ENCODE results near the gene CDH13. TPM values are rescaled to one million over a fixed set of nuclear protein-coding genes. Genes with fewer than 3 reads are reported as not detected.

CDH13 gene
- total and polyA plus RNA-seq, 9 of the 15 experiments (the other 6 are each of a cell fraction or from before 2014, with no cell fraction given) = 0.03 TPM; not detected in 8

GRCh38 chr16:83224642-83225041 is 597.9 kb downstream of the CDH13 start:
- in situ Hi-C loops (cut with MboI) = no loop called here

GRCh38 chr16:83227336-83227735 is 600.6 kb downstream of the CDH13 start:
- H3K36me3 ChIP-seq (ENCODE audit: control insufficient read depth, insufficient read depth, low read length) = no peaks in the 10 kb centered on the region
- no peaks in the 10 kb centered on the region for H3K4me1 ChIP-seq (replicated peaks in 1 of 2; ENCODE audit: control insufficient read depth in 2 of 2, insufficient read depth in 2 of 2, low read length in 2 of 2)
- BruUV-seq (replicated peaks) = no TSS peak
- no peaks in the 10 kb centered on the region for H3K9me1 ChIP-seq (ENCODE audit: control insufficient read depth, insufficient read depth, low read length)
- no peaks in the 10 kb centered on the region; a peak in 1 of 5 replicates for H3K27me3 ChIP-seq (ENCODE audit: control insufficient read depth in 2 of 2, insufficient read depth in 2 of 2, low read length in 2 of 2)
- ChIA-PET POLR2A (no interaction called here), CTCF (ENCODE audit: low intra/inter-chr PET ratio) (no interaction called here)
- H4K20me1 ChIP-seq (replicated peaks; ENCODE audit: control insufficient read depth, insufficient read depth, low read length) = no peaks in the 10 kb centered on the region
- 0% methylated on average over 6 of the region's 6 CpGs for WGBS (ENCODE audit: insufficient coverage, low coverage, missing lambda C conversion rate)
- no peaks in the 10 kb centered on the region for H3K79me2 ChIP-seq (ENCODE audit: control insufficient read depth, insufficient read depth, low read length)
- H3K4me2 ChIP-seq (ENCODE audit: insufficient read depth, low read length) = no peak overlapping the region
- intact Hi-C loops (cut with micrococcal nuclease) (no loop called here), in situ Hi-C loops (cut with MboI) (no loop called here)
- no peak overlapping the region for H3K27ac ChIP-seq (ENCODE audit: extremely low read depth, low read depth, low read length)
- TF ChIP-seq FIP1L1 (IDR thresholded peaks at IDR 0.05; ENCODE audit: low read depth, low read length, poor library complexity, severe bottlenecking) (no peak), TRIM28 (IDR thresholded peaks at IDR 0.05) (no peak), L3MBTL2 (IDR thresholded peaks at IDR 0.05) (no peak), ZNF41 (CRISPR knock-in tag; conservative IDR thresholded peaks at IDR 0.05) (no peak), ZNF395 (CRISPR knock-in tag; IDR thresholded peaks at IDR 0.05) (no peak), HBP1 (CRISPR knock-in tag; IDR thresholded peaks at IDR 0.05) (no peak), SMARCB1 (IDR thresholded peaks at IDR 0.05; ENCODE audit: insufficient read length, low read depth) (no peak), MTF1 (CRISPR knock-in tag; IDR thresholded peaks at IDR 0.05; ENCODE audit: borderline replicate concordance) (no peak), KDM2B (CRISPR knock-in tag; IDR thresholded peaks at IDR 0.05) (no peak), NCOA1 (IDR thresholded peaks at IDR 0.05; ENCODE audit: low read depth) (no peak)
- no peak overlapping the region for H3K9ac ChIP-seq (ENCODE audit: insufficient read depth in 1 of 2, low read depth in 2 of 2, low read length in 2 of 2)
- DNase-seq (ENCODE audit: extremely low read depth in 1 of 4, low spot score in 3 of 4) (no peak), ATAC-seq (no peak), FAIRE-seq (no peak)
- H2AFZ ChIP-seq (ENCODE audit: low read depth, low read length) = no peak overlapping the region
- H3K9me3 ChIP-seq (replicated peaks; ENCODE audit: control insufficient read depth, insufficient read depth, low read depth, low read length) = no peaks in the 10 kb centered on the region
- no peak overlapping the region for H3K4me3 ChIP-seq

More at GRCh38 chr16:83224642-83225041, 597.9 kb downstream of the CDH13 start:
- no peak for ATAC-seq
- no peaks in the 10 kb centered on the region for H3K9me1 ChIP-seq (ENCODE audit: control insufficient read depth, insufficient read depth, low read length)
- no peaks in the 10 kb centered on the region for H3K9me3 ChIP-seq (replicated peaks; ENCODE audit: control insufficient read depth, insufficient read depth, low read depth, low read length)
- CTCF ChIA-PET (ENCODE audit: low intra/inter-chr PET ratio) = no interaction called here
- no peaks in the 10 kb centered on the region for H3K79me2 ChIP-seq (ENCODE audit: control insufficient read depth, insufficient read depth, low read length)
- H3K27me3 ChIP-seq (ENCODE audit: control insufficient read depth in 2 of 2, insufficient read depth in 2 of 2, low read length in 2 of 2) = no peaks in the 10 kb centered on the region; a peak in 1 of 5 replicates
- H3K36me3 ChIP-seq (ENCODE audit: control insufficient read depth, insufficient read depth, low read length) = no peaks in the 10 kb centered on the region
- 2% methylated on average over 3 of the region's 3 CpGs for WGBS (ENCODE audit: insufficient coverage, low coverage, missing lambda C conversion rate)
- H4K20me1 ChIP-seq (replicated peaks; ENCODE audit: control insufficient read depth, insufficient read depth, low read length) = no peaks in the 10 kb centered on the region
- H3K27ac ChIP-seq (ENCODE audit: extremely low read depth, low read depth, low read length) = no peak overlapping the region
- H3K9ac ChIP-seq (ENCODE audit: insufficient read depth in 1 of 2, low read depth in 2 of 2, low read length in 2 of 2) = no peak overlapping the region
- intact Hi-C loops (cut with micrococcal nuclease) = no loop called here
- H2AFZ ChIP-seq (ENCODE audit: low read depth, low read length) = no peak overlapping the region
- no peaks in the 10 kb centered on the region for H3K4me1 ChIP-seq (replicated peaks in 1 of 2; ENCODE audit: control insufficient read depth in 2 of 2, insufficient read depth in 2 of 2, low read length in 2 of 2)
- no peak overlapping the region for H3K4me2 ChIP-seq (ENCODE audit: insufficient read depth, low read length)
- BruUV-seq (replicated peaks) = no TSS peak
- H3K4me3 ChIP-seq = no peak overlapping the region
- TF ChIP-seq ZNF785 (CRISPR knock-in tag; IDR thresholded peaks at IDR 0.05) (no peak), ZKSCAN1 (IDR thresholded peaks at IDR 0.05; ENCODE audit: low read depth, low read length) (no peak), ZNF224 (CRISPR knock-in tag; IDR thresholded peaks at IDR 0.05) (no peak), ZNF551 (CRISPR knock-in tag; IDR thresholded peaks at IDR 0.05) (no peak), NONO (IDR thresholded peaks at IDR 0.05; ENCODE audit: low read depth in 2 of 2, low read length in 1 of 2) (no peak), MCM5 (IDR thresholded peaks at IDR 0.05; ENCODE audit: low read depth) (no peak)
- no peak for DNase-seq (ENCODE audit: extremely low read depth in 1 of 4, low spot score in 3 of 4)
- FAIRE-seq = no peak
- POLR2A ChIA-PET = no interaction called here

Data from K562 (cell line).